ENCODE measurements around the gene MRPL24. TPM values are rescaled to one million over a fixed set of nuclear protein-coding genes. Genes with fewer than 3 reads are reported as not detected.

The MRPL24 gene
- total RNA-seq, 4 donors from 2014 or later = 50.6 to 84.2 (median 69.9) TPM

- Histone ChIP-seq H3K36me3 (peaks cover 0 to 20% of the 10 kb centered on the region in 2 donors), H3K4me1 (peaks cover 0 to 89% (median 32%) of the 10 kb centered on the region in 3 donors), H3K27me3 (no peaks in the 10 kb centered on the region), H3K9me3 (no peaks in the 10 kb centered on the region), H3K27ac (no peak overlapping the region), H3K4me3 (no peak overlapping the region)
- 82 to 93% methylated on average over 3 of the region's 3 CpGs for WGBS, 2 donors (ENCODE audit: low coverage in 1 of 2)
- TF ChIP-seq POLR2A (IDR thresholded peaks at IDR 0.05) (no peak), CTCF (IDR thresholded peaks at IDR 0.05) (no peak), POLR2AphosphoS5 (IDR thresholded peaks at IDR 0.05) (no peak), EP300 (IDR thresholded peaks at IDR 0.05) (no peak)
- no peak for ATAC-seq
Measured at GRCh38 chr1:156773607-156774006, 32.7 kb upstream of the MRPL24 start.

DNA sequence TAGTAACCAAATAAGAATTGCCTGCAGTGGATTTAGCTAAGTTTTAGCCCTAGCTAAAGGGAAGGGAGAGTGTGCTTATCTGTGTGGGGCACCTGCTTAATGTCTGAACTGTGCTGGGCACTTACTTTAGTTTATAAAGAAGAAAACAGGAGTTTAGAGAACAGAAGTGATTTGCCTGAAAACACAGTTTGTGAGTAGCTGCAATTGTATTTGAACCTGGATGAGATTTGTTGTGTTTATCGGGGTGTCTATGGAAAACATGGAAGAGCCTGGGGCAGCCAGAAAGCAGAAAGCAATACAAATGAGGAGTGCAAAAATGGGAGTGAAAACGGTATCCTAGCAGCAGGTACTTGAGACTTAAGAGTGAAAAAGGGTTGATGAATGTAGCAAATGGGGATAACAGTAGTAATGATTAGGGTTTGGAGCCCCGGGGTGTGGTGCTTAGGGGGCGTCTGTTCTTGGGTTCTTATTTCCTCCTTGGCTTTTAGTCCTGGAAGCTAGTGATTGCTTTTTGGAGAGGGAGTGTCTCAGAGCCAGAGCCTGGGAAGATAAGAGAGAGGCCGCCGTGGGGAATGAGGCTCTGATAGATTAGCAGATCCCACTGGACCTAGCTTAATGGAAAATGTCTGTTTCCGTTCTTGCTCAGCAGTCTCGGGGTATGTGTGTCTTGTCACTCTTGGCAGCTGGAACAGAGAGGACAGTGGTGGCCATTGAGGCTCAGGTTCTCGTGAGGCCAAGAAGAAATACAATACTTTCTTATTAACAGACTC lies 32.0 kb upstream of the MRPL24 start:
- Histone ChIP-seq H3K36me3 (peaks cover 0 to 20% of the 10 kb centered on the region in 2 donors), H3K27ac (no peak overlapping the region), H3K27me3 (no peaks in the 10 kb centered on the region), H3K9me3 (no peaks in the 10 kb centered on the region), H3K4me1 (peaks cover 0 to 89% (median 36%) of the 10 kb centered on the region in 3 donors), H3K4me3 (no peak overlapping the region)
- WGBS, 2 donors (ENCODE audit: low coverage in 1 of 2) = 21 to 40% methylated on average over 8 to 9 of the region's 9 CpGs
- ATAC-seq = no peak
- TF ChIP-seq CTCF (IDR thresholded peaks at IDR 0.05) (no peak), POLR2A (IDR thresholded peaks at IDR 0.05) (no peak), EP300 (IDR thresholded peaks at IDR 0.05) (no peak), POLR2AphosphoS5 (IDR thresholded peaks at IDR 0.05) (no peak)

DNA sequence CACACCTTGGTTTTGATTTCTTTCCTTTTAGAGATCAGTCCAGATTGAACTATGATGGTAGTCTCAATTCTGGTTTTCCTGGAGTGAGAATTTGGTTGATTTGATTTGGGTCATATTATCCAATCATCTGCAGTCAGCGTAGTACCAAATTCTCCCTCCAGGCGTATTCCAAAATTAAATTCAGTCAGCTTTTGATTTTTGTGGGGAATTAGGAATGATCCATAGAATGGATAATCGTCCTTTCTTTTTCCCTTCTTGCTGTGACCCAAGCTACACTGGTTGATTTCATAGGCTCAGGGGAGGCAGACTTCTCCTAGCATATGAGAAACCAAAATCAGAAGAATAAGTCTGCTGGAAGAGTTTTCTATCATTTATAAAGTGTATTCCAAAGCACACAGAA lies 31.3 kb upstream of the MRPL24 start:
- Histone ChIP-seq H3K4me3 (no peak overlapping the region), H3K4me1 (peaks cover 0 to 83% (median 36%) of the 10 kb centered on the region in 3 donors), H3K36me3 (peaks cover 0 to 20% of the 10 kb centered on the region in 2 donors), H3K27ac (no peak overlapping the region), H3K27me3 (no peaks in the 10 kb centered on the region), H3K9me3 (no peaks in the 10 kb centered on the region)
- no peak for TF ChIP-seq CTCF (IDR thresholded peaks at IDR 0.05)
- no peak for TF ChIP-seq POLR2A (IDR thresholded peaks at IDR 0.05)
- no peak for TF ChIP-seq POLR2AphosphoS5 (IDR thresholded peaks at IDR 0.05)
- no peak for TF ChIP-seq EP300 (IDR thresholded peaks at IDR 0.05)
- ATAC-seq = no peak
- WGBS, 2 donors (ENCODE audit: low coverage in 1 of 2) = 23 to 33% methylated on average over 1 of the region's 3 CpGs

GRCh38 chr1:156768610-156769295 lies 27.9 kb upstream of the MRPL24 start:
- peak overlapping the region; percentile 71 to 84 for H3K4me3 ChIP-seq
- no peaks in the 10 kb centered on the region for H3K27me3 ChIP-seq
- H3K36me3 ChIP-seq = peaks cover 0 to 20% of the 10 kb centered on the region in 2 donors
- peaks cover 0 to 70% (median 40%) of the 10 kb centered on the region in 3 donors for H3K4me1 ChIP-seq
- peak overlapping the region in 3 of 4 donors; percentile 92 to 97 (median 94) for H3K27ac ChIP-seq
- H3K9me3 ChIP-seq = no peaks in the 10 kb centered on the region
- TF ChIP-seq CTCF (IDR thresholded peaks at IDR 0.05) (no peak), POLR2AphosphoS5 (IDR thresholded peaks at IDR 0.05) (no peak), POLR2A (IDR thresholded peaks at IDR 0.05) (no peak), EP300 (IDR thresholded peaks at IDR 0.05) (no peak)
- WGBS, 2 donors (ENCODE audit: low coverage in 1 of 2) = 26 to 55% methylated on average over 3 to 8 of the region's 8 CpGs
- ATAC-seq = no peak
